Stimulated activated CD4-positive, alpha-beta T cell treated with anti-CD3 and anti-CD28 coated beads, Interleukin-2, amount 100 ng/mL, for 24 hours (primary cell): ENCODE results near the gene H3-3A.

Experiments
- DNase-seq, 2 donors: peaks; one replicate each; pipeline ENCODE4 v3.0.0-alpha.2; 2020

H3-3A gene

DNA sequence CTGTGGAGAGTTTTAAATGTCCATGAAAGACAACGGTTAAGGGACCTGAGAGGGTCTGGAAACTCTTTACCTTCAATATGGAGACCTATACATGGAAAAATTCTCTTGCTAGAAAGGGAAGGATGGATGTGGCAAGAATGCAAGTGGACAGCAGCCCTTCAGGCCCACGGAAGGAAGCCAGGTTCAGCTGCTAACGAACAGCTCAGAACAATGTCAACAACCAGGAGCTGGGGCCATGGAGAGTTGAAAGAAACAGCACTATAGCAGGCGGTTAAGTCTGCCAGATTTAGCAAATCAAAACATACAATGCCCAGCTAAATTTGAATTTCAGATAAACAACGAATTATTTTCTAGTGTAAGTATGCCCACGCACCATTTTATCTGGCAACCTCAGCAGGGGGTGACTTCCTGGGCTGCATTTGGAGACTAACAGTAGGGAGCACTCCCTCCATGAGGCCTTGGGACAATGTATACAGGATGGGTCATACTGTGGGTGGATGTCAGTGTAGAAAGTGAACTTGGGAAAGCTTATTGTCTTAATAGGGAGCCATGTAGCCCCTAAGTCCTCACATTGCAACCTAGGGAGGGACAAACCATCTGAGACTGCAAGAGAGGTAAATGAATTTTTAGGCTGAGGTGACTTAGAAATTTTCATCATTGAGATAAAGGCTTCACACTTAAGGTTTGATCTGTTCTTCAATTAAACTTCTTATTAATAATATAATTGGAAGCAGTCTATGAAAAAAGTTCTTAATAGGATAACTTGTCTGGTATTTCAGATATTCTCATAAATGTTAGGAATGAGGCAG, 7.8 kb upstream of the H3-3A start:
- no peak for DNase-seq

DNA sequence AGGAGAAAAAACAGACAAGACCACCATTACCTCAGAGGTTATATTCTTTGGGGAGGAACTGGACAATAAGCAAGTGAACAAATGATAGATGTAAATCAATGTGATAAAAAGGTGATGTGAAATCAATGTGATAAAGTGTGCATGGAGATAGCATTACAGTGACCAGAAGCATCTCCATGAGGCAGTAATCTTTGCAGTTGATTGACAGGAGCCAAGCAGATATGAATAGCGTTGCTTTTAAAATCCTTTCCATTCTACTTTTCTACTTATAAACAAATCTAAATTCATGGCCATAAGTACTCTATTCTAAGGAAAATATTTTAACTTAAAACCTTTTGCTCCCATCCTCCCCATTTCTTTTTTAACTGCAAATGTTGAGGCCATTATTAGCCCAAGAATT, 2.8 kb upstream of the H3-3A start:
- DNase-seq = no peak

DNA sequence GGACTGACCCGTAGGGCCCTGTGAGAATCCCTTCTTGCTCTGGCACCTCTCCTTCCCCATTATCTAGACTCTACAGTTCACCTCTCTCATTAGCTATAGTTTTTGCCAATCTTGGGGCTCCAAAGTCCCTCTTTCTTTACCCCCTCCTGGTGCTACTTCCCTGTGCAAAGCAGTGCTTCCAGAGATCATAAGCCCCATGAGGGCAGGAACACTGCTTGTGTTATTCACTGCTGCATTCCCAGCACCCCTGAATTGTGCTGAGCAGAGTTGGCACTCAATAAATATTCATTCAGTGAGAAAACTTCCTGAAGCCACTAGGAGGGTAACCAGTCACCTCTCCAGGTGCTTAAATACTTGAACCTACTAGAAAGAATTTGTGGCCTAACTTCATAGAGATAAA, 2.1 kb upstream of the H3-3A start:
- DNase-seq = no peak

GRCh38 chr1:226061068-226061840, 1.3 kb upstream of the H3-3A start:
- DNase-seq = no peak

- DNase-seq = peak; percentile 50 to 54
Measured at GRCh38 chr1:226061841-226062557, 517 bp upstream of the H3-3A start.

DNA sequence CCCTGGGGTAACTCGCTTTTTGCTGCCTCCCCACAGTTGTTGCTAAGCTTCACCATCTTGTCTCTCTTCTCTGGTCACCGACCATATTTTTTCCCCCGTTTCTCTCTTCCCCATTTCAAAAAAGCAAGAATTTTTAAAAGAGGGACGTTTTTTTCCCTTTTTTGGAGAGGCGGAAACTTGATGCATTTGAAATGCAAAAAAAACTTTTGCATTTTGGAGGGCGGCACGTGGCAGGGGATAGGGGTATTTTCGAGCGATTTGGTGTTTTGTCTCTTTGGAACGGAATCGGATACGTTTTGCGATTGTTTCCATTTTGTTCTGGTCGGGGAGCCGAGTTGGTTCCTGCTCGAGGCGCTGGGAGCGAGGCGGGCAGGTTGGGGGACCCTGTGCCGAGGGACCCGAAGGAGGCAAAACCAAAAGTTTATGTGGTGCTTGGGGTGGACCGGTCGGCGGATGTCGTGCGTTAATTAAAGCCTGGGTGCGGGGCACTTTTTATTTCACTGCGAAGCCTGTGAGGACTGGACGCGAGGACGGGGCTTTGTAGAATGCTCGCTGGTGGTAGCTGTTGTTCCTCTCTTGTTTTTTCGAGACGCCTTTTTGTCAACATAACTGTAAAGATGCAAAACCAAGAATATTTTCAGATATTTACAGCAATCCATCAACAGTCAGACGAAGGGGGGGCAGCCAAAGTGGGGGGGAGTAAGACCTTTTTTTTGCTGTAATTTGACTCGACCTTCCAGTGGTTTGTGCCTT, 884 bp downstream of the H3-3A start:
- peak; percentile 46 to 55 for DNase-seq

DNA sequence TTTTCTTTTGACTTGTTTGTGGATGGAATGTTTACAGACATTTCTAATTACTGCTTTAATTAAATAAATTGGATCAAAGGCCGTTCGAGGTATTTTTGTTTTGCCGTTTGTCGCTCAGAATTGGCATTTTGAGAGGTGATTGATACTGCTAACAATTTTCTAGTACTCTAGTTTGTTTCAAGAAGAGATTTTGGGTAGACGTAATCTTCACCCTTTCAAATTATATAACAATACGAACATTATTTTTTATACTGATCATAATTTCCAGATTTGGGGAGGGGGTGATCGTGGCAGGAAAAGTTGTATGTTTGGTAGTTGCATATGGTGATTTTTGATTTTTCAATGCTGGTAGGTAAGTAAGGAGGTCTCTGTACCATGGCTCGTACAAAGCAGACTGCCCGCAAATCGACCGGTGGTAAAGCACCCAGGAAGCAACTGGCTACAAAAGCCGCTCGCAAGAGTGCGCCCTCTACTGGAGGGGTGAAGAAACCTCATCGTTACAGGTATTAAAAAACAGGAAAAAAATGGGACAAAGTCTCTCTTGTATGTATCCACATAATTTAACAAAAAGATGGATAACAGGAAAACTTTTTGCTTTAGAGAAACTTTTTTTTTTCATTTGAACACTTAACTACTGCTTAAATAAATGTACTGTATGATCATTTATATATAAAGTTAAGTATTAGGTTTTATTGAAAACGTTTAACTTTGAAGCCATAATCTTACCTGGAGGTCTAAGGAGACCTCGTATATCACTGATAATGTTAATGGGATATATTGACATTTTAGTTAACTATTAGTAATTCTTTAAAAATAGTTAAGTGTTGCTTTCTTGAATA, 1.7 kb downstream of the H3-3A start:
- DNase-seq = peak in 1 of 2 donors; percentile 20

DNA sequence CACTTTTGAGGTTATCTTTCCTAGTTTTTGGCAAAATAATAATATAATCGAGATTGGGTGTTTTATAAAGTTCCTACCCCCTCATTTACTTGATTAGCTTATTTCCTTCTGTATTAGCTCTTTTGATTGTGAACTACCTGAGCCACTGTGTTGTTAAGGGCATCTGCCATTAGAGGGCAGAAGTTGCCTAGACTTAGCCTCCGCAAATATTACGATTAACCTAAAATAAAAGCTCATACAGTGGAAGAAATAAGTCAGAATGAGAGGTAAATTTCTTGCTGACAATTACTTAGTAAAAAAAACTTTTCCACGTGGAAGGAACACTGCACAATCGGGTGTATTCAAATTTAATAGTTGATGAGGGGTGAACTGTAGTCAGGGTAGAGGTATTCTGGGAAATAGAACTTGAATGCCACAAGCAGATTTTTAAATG, 2.3 kb downstream of the H3-3A start:
- peak; percentile 39 to 49 for DNase-seq

GRCh38 chr1:226066415-226067078, 4.0 kb downstream of the H3-3A start:
- no peak for DNase-seq

GRCh38 chr1:226069811-226070489, 7.4 kb downstream of the H3-3A start:
- DNase-seq = peak in 1 of 2 donors; percentile 24

GRCh38 chr1:226072347-226072746, 9.8 kb downstream of the H3-3A start:
- DNase-seq = no peak

- DNase-seq = no peak
Measured at GRCh38 chr1:226073184-226073950, 10.9 kb downstream of the H3-3A start.

- no peak for DNase-seq
Measured at GRCh38 chr1:226074046-226074445, 11.5 kb downstream of the H3-3A start.

- DNase-seq = no peak
Measured at GRCh38 chr1:226076378-226076777, 13.9 kb downstream of the H3-3A start.

DNA sequence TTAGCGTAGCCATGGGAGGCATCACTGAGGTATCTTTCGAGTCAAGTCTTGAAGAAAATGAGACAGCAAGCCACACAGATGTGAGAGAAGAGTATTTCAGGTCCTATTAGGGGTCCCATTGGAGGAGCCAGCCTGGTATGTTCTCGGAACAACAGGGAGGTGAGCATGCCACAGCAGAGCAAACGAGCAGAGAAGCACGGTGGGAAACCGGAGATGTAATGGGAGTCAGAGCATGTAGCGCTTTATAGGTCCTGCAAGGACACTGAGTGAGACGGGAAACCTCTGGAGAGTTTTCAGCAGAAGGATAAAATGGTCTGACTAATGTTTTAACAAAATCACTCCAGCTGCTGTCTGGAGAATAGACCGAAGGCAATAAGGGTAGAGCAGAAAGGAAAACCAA, 15.9 kb downstream of the H3-3A start:
- no peak for DNase-seq

DNA sequence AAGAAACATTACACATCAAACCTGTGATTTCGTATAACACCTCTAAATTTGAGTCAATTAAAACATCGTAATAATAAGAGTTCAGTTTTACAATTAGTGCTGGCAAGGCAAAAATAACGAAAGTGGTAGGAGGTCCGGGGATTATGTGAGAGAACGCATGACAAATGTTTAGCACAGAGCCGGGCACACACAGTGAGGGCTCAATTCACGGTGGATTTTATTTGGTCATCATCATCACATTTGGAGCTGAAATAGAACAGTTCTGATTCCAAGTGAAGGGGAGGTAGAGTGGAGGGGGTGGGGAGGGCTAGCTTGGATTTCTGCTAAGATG, 20.0 kb downstream of the H3-3A start:
- no peak for DNase-seq

DNA sequence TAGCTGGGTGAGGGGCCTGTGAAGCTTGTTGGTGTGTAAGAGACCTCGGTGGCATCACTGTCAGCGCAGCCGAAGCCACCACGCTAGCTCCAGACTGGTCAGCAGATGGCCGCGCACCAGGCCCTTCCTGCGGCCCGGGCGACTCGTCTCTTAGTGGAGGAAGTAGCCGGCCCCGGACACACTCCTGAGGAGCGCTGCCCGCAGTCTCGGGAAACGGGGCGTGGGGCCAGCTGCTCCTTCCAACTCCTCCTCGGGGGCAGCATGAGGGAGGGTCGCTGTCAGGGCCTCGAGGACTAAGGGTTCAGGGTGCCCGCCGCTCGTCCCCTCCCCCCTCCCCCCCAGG, 20.4 kb downstream of the H3-3A start:
- DNase-seq = no peak

DNA sequence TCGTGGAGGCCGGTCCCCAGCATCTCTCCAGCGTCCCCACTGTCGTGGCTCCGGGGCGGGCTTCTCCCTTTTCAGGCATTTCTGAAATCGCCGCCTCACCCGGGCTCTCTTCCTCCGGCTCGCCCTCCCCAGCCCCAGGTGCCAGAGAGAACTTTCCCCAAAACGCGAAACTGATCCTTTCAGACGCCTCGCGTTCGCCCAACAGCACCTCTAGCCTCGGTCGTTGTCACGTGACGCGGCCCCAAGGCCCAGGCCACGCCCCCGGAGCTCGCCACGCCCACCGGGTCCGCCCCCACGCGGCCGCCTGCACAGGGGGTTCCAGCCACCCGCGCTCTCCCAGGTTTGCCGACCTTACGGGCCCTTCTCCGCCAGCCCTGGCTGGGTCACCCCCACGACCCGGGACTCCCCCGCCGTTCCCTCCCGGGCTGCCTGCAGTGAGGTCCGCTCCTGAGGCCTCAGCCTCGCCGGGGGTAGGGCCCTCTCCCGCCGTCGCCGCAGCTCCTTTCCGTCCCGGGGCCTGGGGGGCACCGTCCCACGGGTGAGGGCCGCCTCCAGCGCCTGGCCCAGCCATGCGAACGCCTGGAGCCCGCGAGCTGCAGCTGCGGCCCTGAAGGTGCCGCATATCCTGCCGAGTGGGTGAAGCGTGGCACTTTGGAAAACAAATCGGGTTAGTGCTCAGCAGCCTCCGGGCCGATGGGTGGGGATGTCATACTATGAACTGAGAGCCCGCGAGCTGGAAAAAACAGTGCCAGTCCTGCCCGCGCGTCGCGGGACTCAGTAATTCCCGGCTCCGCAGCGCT, 21.0 kb downstream of the H3-3A start:
- DNase-seq = peak; percentile 94 to 97

DNA sequence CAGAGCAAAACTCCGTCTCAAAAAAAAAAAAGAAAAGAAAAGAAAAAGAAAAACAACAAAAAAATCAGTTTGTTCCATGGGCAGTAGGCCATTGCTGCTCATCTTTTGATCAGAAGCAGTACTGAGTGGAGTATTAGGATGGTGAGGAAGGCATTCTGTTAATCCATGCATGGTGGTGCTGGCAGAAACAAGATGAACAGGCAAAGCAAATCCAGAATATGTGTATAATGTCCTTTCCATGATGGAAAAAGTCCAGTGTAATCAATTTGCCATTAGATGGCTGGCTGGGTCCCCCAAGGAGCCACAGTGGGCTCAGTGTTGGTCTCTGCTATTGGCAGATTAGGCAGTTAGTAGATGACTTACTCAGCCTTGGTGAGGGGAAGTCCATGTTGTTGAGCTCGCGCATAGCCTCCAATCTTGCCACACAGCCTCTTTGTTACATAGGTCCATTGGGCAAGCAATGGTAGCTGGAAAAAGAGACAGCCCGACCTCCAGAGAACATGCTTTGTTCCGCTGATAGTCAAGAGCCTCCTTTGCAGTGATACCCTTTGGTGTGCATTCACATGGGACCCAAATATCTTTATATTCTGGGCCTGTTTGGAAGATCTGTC, 23.3 kb downstream of the H3-3A start:
- no peak for DNase-seq
